ENCODE data around the gene GH2.
"Not testable (repeated sequence)": the region's sequence is repeated elsewhere in the genome, so short reads cannot be mapped to it uniquely, and the experiment has no call there.

GH2 gene

DNA sequence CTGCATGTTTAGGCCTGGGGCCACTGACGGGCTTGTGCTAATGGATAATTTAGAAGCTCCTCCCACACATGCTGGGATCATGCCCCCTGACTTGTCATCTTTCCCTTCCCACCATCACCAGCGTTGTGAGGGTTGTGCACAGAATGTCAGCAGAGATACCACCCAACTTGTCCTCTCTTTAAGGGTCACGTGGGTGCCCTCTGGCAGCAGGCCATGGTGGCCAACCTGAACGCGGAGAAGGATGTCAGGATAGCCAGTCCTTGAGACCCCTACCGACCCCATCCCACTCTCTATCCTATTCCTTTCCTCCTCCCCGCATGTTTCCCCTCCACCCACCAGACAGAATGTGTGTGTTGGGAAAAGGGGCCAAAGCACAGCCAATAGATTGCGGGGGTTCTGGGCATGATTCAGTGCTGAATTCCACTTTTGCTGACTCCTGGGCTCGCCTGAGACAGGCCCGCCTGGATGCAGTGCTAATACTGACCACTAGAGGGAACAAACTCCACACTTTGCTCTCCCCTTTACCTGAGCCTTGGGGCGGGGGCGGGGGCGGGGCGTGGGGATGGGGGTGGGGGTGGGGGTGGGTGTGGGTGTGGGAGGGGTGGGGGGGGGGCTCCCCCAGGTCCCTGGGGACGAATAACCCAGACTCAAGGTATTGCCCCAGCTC is at the start of gene GH2:
GH2 (minus strand) TSS at position 10 of the 667 bp plus-strand sequence. CDS start 143 bp downstream, outside the sequence.
- DNase-seq, result no peak

DNA sequence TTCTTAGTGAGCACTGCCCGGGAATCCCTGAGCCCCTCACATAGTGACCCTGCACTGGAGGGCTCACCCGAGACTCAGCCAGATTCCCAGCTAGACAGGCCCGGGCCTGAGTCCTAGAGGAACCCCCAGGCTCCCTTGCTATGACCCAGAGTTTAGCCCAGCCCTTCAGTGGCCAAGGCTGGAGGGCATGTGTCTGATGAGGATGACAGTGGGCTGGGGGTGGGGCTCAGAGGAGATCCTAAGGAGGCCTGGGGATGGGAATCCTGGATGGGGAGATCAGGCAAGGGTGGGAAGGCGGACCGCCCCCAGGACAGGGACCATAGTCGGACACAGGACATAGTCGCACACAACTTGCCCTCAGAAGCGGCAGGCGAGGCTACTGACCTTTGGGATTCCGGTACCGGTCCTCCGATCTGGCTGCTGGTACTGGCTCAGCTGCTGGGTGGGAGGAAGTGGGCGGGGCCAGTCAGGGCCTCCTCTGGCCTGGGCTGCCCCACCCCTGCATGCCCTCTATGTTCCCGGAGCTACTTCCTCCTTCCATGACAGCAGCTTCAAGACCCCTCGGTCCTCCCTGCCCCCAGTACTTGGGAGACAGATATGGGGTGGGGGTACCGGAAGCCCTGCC is 49.3 kb upstream of the GH2 start:
- no peak for DNase-seq

DNA sequence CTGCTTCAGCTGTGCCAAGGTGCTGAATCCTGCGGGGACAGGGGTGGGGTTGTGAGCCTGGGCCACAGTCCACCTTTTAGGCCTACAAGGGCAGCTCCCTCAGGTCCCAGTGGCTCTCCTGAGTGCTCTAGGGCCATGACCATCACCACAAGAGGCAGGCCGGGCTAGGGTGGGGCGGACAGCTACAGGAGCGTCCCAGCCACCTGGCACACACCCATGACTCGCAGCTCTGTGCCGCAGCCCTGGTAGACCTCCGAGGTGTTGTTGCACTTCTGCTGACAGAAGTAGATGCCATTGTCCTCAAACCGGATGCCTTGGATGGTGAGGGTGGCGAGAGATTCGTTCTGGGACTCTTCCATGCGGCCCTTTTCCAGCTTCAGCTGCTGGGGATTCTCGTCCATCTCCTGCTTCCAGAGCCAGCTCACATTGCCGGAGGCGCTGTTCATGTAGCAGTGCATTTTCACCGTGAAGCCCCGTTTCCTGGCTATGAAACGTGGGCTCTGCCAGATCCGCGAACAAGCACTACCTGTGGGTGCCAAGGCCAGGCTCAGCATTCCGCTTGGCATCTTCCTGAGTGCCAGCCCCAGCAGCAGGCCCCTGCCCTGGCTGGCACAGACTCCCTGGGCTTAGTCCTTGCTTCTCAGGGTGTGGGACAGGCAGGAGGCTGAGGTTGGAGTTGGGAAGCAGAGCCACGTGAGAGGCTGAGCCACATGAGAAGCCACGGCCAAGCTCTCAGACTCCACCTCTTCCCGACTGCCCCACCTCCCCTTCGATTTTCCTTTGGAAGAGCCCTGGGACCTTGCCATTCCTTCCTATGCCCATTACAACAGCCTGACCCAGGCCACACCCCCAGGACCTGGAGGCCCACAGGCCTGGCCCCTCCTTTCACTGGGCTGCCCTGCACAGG is 48.4 kb upstream of the GH2 start:
- no peak for DNase-seq

DNA sequence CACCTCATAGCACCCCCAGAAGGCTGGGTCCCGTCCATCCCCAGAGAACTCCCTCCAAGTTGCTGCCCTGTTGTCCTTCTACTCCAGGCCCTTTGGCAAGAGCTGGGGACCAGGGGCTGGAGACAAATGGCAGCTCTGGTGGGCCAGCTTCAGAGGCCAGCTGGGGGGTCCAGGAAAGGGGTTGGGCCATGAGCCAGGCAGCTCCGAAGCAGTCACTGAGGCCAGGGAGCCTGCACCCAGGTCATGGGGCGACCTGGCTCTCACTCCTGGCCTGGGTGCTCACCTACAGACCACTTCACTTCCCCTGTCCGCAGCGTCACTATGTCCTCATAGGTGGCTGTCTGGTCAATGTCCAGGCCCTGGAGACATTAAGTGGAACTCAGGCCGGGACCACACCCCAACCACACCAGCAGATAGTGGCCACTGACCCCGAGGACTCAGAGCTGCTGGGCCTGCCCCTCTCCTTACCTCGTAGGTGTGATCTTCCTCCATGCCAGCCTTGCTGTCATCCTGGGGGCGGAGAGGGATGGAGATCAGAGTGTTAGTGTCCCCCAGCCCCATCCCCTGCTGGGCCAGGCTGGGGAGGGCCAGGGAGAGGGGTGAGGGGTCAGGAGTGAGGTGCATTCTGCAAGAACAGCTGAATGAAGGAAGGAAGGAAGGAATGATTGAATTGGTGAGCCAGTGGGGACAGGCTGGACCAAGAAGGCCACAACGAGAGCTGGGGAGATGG is 47.4 kb upstream of the GH2 start:
- DNase-seq, result no peak

DNA sequence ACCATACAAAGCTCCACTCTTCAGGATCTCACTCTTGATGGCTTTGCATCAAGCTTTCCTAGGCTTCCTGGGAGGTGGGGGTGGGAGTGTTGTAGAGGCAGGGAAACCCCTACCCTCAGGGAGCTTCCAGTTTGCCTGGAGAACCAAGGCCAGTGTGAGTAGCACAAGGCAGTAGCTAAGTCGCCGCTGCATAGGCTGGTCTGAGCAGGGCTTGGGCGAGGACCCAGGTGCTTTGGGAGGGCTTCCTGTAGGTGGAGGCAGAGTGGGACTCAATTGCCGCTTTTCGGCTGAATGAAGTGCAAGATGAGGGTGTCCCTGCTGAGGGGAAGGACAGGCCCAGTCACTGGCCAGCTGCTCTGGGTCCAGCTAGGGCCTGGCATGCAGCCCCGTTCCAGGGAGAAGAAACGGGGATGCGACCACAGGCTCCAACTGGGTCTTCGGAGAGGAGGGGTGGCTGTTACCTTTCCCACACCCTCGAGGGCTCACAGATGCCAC is 46.5 kb upstream of the GH2 start:
- no peak for DNase-seq

DNA sequence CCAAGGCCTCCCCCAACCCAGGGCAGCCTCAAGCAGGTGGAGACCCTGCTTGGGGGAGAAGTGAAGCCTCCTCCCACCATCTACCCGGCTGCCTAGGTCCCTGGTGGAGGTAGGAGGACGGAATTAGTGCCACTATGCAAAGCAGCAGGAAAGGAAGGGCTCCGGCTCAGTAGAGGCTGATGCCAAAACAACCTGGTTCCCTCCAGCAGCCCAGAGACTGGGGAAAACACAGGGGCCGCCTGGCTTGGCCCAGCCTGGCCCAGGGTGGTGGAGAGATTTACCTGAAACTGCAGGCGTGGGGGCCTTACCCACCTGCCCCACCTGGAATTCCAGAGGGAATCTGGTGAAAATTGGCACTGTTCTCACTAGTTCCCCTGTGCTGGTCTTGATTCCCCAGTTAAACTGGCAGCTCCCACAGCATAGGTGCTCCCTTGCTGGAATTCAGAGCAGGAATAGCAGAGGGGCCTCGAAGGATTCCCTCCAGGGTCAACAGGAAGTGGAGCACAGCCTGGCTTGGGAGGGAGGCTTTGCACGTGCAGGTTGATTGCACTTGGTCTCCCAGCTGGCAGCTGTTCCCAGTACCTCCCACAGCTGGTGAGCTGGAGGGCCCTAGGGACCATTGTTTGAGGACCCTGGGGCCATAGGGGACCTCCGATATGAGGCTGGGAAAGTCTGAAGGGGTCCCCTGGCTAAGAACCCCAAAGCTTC is 45.9 kb upstream of the GH2 start:
- no peak for DNase-seq

DNA sequence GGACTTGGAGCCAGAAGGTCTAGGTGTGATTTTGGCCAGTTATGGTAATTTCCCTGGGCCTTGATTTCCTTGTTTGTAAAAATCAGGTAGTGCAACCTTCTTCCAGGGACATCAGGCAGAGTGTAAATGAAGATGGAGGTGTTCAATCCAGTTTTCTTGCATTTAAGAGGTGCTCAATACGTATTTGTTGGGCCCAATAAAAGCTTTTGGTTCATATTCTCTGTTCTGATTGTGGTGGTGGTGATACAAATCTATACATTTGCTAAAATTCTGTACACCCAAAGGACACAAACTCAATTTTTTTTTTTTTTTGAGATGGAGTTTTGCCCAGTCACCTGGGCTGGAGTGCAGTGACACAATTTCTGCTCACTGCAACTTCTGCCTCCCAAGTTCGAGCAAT is 44.4 kb upstream of the GH2 start:
- DNase-seq, result no peak

DNA sequence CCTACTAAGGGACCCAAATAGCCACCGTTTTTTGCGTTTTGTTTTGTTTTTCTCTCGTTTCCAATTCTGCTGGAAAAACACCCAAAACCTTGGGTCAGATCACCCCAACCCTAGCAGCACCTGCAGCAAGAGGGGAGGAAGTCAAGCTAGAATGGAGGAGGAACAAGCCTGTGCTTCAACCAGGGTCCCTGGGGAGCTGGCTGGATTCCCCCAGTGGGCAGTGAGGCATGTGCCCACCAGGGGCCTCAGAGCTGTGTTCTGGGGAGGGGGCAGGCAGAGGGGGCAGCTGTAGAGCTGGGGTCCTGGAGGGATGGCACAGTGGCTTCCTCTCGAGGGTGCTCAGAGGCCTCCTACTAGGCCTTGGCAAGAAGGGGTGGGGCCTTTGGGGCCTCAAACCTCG is 43.9 kb upstream of the GH2 start:
- no peak for DNase-seq

DNA sequence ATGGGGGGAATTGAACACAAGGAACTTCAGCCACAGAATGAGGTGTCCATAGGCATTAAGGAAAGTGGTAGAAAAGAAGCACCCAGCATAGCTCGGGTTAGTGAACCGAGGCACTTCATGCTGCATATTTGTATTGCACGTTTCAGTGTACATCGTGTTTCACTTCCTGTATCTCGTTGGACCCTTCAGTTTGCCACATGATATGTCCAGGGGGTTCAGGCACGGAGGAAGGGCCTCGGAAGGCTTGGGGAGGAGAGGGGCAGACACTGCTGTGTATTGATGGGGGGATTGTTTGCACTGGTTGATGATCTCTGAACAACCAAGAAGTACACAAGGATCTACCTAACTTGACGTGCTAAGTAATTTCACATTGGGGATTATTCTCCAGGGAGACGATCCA is 40.7 kb upstream of the GH2 start:
- DNase-seq, result not testable (repeated sequence)

DNA sequence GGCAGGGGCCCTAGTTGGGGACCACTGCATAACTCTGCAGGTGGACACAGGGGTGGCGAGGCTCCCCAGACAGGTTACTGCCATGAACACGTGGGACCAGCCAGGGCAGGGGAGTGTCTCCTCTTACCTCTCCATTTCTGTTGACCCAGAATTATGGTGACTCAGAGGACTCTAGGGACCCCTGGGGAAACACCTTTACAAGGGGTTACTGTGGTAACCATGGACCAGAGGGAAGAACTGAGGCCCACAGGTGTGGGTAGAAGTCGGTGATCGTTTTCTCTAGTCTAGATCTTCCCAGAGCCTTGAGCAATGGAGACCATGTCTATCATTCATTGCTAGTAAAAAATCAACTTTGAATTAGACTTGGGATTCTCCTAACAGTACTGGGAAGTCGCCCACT is 39.0 kb upstream of the GH2 start:
- not testable (repeated sequence) for DNase-seq

DNA sequence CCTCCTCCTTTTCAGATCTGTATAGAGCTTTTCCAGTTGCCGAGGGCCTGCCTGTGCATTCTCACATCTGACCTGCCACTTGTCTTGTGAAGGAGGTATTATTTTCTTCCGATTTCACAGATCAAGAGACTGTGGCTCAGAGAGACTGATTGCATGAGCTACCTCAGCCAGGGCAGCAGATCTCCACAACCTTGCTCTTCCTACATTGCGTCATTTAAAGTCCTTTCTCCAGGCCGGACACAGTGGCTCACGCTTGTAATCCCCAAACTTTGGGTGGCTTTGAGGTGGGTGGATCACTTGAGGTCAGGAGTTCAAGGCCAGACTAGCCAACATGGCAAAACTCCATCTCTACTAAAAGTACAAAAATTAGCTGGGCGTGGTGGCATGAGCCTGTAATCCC is 38.3 kb upstream of the GH2 start:
- DNase-seq, result not testable (repeated sequence)

DNA sequence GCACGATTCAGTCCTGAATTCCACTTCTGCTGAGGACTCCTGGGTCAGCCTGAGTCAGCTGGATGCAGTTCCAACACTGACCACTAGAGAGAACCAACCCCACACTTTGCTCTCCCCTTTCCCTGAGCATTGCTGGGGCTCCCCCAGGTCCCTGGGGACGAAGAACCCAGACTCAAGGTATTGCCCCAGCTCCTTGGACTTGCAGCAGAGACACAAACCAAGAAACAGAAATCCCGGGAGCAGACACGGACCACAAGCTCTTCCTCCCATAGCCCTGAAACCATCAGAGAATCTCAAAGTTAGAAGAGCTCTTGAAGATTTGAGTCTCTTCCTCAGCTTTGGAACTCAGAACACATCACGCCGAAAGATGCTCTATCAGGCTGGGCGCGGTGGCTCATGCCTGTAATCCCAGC is 37.6 kb upstream of the GH2 start:
- no peak for DNase-seq

DNA sequence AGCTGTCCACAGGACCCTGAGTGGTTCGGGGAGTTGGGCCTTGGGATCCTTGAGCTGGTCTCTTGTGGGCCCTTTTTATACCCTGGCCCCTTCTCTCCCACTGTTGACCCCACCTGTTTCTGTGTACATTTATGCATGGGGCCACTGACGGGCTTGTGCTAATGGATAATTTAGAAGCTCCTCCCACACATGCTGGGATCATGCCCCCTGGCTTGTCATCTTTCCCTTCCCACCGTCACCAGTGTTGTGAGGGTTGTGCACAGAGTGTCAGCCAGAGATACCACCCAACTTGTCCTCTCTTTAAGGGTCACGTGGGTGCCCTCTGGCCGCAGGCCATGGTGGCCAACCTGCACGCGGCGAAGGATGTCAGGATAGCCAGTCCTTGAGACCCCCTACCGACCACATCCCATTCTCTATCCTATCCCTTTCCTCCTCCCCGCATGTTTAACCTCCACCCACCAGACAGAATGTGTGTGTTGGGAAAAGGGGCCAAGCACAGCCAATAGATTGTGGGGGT is 37.1 kb upstream of the GH2 start, which contains the start of gene GH1:
GH1 (minus strand) TSS at position 51 of the 517 bp plus-strand sequence. CDS start 63 bp downstream, outside the sequence.
- not testable (repeated sequence) for DNase-seq

DNA sequence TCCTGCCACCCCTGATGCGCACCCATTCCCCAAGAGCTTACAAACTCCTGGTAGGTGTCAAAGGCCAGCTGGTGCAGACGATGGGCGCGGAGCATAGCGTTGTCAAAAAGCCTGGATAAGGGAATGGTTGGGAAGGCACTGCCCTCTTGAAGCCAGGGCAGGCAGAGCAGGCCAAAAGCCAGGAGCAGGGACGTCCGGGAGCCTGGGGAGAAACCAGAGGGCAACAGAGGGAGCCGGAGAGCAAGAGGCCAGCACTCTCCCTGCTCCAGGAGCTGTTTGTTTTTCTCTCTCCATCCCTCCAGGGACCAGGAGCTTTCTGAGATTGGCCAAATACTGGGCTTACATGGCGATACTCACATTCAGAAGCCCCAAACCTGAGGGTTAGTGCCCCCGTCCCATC is 36.6 kb upstream of the GH2 start:
- DNase-seq, result no peak

DNA sequence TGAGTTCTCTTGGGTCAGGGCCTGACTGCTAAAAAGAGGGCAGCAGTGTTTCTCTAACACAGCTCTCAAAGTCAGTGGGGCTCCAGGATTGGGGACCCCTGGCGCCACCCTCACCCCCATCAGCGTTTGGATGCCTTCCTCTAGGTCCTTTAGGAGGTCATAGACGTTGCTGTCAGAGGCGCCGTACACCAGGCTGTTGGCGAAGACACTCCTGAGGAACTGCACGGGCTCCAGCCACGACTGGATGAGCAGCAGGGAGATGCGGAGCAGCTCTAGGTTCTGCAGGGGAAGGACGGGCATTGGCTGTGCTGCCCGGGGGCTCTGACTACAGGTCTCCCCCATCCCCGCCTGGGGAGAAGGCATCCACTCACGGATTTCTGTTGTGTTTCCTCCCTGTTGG is 35.9 kb upstream of the GH2 start:
- no peak for DNase-seq

DNA sequence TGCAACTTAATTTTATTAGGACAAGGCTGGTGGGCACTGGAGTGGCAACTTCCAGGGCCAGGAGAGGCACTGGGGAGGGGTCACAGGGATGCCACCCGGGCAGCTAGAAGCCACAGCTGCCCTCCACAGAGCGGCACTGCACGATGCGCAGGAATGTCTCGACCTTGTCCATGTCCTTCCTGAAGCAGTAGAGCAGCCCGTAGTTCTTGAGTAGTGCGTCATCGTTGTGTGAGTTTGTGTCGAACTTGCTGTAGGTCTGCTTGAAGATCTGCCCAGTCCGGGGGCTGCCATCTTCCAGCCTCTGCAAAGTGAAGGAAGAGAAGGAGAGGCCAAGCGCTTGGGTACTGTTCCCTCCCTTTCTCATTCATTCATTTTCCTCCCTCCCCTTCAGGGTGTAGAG is 35.5 kb upstream of the GH2 start:
- not testable (repeated sequence) for DNase-seq

DNA sequence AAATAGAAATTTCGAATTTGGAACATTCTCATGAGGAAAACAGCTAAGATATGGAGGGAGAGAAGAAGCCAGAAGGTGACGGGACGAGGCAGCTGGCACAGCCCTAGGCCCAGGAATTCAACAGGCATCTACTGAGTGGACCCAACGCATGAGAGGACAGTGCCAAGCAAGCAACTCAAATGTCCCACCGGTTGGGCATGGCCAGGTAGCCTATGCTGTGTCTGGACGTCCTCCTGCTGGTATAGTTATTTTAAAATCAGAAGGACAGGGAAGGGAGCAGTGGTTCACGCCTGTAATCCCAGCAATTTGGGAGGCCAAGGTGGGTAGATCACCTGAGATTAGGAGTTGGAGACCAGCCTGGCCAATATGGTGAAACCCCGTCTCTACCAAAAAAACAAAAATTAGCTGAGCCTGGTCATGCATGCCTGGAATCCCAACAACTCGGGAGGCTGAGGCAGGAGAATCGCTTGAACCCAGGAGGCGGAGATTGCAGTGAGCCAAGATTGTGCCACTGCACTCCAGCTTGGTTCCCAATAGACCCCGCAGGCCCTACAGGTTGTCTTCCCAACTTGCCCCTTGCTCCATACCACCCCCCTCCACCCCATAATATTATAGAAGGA is 34.9 kb upstream of the GH2 start:
- DNase-seq, result no peak

DNA sequence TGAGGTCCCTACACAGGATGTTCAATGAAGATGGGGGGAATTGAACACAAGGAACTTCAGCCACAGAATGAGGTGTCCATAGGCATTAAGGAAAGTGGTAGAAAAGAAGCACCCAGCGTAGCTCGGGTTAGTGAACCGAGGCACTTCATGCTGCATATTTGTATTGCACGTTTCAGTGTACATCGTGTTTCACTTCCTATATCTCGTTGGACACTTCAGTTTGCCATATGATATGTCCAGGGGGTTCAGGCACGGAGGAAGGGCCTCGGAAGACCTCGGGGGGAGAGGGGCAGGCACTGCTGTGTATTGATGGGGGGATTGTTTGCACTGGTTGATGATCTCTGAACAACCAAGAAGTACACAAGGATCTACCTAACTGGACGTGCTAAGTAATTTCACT is 34.0 kb upstream of the GH2 start:
- DNase-seq, result not testable (repeated sequence)

DNA sequence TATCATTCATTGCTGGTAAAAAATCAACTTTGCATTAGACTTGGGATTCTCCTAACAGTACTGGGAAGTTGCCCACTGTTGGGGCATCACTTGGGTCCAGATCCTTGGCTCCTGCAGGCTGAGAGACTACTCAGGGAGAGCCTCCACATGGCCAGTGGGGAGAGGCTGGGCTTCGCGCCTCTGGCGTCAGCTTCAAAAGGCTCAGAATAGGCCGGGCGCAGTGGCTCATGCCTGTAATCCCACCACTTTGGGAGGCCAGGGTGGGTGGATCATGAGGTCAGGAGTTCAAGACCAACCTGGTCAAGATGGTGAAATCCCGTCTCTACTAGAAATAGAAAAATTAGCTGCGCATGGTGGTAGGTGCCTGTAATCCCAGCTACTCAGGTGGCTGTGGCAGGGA is 32.7 kb upstream of the GH2 start:
- DNase-seq, result no peak

DNA sequence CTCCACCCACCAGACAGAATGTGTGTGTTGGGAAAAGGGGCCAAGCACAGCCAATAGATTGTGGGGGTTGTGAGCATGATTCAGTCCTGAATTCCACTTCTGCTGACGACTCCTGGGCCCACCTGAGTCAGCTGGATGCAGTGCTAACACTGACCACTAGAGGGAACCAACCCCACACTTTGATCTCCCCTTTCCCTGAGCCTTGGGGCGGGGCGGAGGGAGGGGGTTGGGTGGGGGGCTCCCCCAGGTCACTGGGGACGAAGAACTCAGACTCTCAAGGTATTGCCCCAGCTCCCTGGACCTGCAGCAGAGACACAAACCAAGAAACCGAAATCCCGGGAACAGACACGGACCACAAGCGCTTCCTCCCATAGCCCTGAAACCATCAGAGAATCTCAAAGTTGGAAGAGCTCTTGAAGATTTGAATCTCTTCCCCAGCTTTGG is 29.9 kb upstream of the GH2 start:
- no peak for DNase-seq

DNA sequence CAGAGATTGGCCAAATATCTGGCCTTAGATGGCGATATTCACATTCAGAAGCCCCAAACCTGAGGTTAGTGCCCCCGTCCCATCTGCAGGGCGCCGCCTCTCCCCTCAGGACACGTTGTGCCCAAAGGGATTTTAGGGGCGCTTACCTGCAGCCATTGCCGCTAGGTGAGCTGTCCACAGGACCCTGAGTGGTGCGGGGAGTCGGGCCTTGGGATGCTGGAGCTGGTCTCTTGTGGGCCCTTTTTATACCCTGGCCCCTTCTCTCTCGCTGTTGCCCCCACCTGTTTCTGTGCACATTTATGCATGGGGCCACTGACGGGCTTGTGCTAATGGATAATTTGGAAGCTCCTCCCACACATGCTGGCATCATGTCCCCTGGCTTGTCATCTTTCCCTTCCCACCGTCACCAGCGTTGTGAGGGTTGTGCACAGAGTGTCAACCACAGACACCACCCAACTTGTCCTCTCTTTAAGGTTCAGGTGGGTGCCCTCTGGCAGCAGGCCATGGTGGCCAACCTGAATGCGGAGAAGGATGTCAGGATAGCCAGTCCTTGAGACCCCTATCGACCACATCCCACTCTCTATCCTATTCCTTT is 29.4 kb upstream of the GH2 start, which contains the start of gene CSHL1:
CSHL1 (minus strand) TSS at position 218 of the 595 bp plus-strand sequence; CDS start at position 156, 62 bp downstream.
- no peak for DNase-seq
